HepG2 (cell line): ENCODE results near the gene NPBWR2. TPM values are rescaled to one million over a fixed set of nuclear protein-coding genes. Genes with fewer than 3 reads are reported as not detected.

ENCODE experiments used
- ATF7 ChIP-seq, 2 experiments: fragments of 450-650 bp in 1 of 2; sonication (generic) in 1 of 2; formaldehyde crosslinking in 1 of 2; IDR thresholded peaks; 2 replicates each; pipeline versions ENCODE4 v1.4.0 to v1.6.1; 2016 to 2020; ENCODE audit warnings: antibody characterized with exemption in 1 of 2, mild to moderate bottlenecking in 1 of 2, missing genetic modification reagents in 1 of 2
- FOSL2 ChIP-seq: sonication (generic); formaldehyde crosslinking; IDR thresholded peaks from 2 replicates; pipeline ENCODE4 v1.4.0; 2020; ENCODE audit warnings: missing genetic modification reagents
- MAFK ChIP-seq, 2 experiments: IDR thresholded peaks in 1 of 2; conservative IDR thresholded peaks in 1 of 2; 2 replicates each; pipeline ENCODE4 v1.6.1; 2011; ENCODE audit warnings: improper control_type of control experiment in 2 of 2, low read length in 2 of 2
- RARA ChIP-seq: IDR thresholded peaks from 2 replicates; pipeline ENCODE4 v1.6.1; 2016; ENCODE audit warnings: missing genetic modification reagents, missing compliant biosample characterization
- REXO4 ChIP-seq: sonication (generic); formaldehyde crosslinking; IDR thresholded peaks from 2 replicates; pipeline ENCODE4 v1.8.0; 2022; ENCODE audit warnings: missing genetic modification reagents, mild to moderate bottlenecking, borderline replicate concordance
- TAF1 ChIP-seq: sonication (generic); formaldehyde crosslinking; IDR thresholded peaks from 2 replicates; pipeline ENCODE4 v1.4.0; 2020; ENCODE audit warnings: missing genetic modification reagents
- ZNF230 ChIP-seq: sonication (generic); formaldehyde crosslinking; IDR thresholded peaks from 2 replicates; pipeline ENCODE4 v1.4.0; 2020; ENCODE audit warnings: mild to moderate bottlenecking, missing genetic modification reagents
- ZNF530 ChIP-seq: sonication (generic); formaldehyde crosslinking; IDR thresholded peaks from 2 replicates; pipeline ENCODE4 v1.5.0; 2020; ENCODE audit warnings: low read depth, mild to moderate bottlenecking, missing genetic modification reagents
- polyA plus RNA-seq, 8 experiments: library from polyadenylated mRNA; depleted of rRNA in 3 of 8; stranded (reverse) in 7 of 8; unstranded in 1 of 8; fragments of >200 nt; fragmentation: Illumina TruSeq in 4 of 8; extraction: Trizol in 4 of 8; gene quantifications; 2 replicates each; pipeline versions ENCODE4 v1.2.1 to v1.2.3, GENCODE V29; 2011 to 2016; ENCODE audit warnings: low read depth in 4 of 8, missing spikeins in 1 of 8, mixed read lengths in 1 of 8; ENCODE audit not compliant: insufficient read depth in 1 of 8
- total RNA-seq, 5 experiments: library from RNA; depleted of rRNA; stranded (reverse); fragments of >200 nt; fragmentation: Illumina TruSeq; extraction: Trizol; gene quantifications; 2 replicates each; pipeline ENCODE4 v1.2.3, GENCODE V29; 2016; ENCODE audit warnings: low read depth in 1 of 5
- TF ChIP-seq, protein P1 (sequence below), 2 experiments: fragments of 450-650 bp in 1 of 2; sonication (generic) in 1 of 2; formaldehyde crosslinking in 1 of 2; IDR thresholded peaks; 2 replicates each; pipeline versions ENCODE4 v1.6.1 to v1.8.0; 2016 to 2022; ENCODE audit warnings: antibody characterized with exemption in 1 of 2, mild to moderate bottlenecking in 1 of 2, missing genetic modification reagents in 1 of 2
- TF ChIP-seq, protein P2 (sequence below): IDR thresholded peaks from 2 replicates; pipeline ENCODE4 v1.6.1; 2016; ENCODE audit warnings: mild to moderate bottlenecking, missing biosample characterization, missing genetic modification reagents
- TF ChIP-seq, protein P3 (sequence below): sonication (generic); formaldehyde crosslinking; IDR thresholded peaks from 2 replicates; pipeline ENCODE4 v1.4.0; 2020; ENCODE audit warnings: missing genetic modification reagents, mild to moderate bottlenecking, borderline replicate concordance
- TF ChIP-seq, protein P4 (sequence below): fragments of 450-650 bp; IDR thresholded peaks from 2 replicates; pipeline ENCODE4 v1.6.1; 2017
- TF ChIP-seq, protein P5 (sequence below): IDR thresholded peaks from 2 replicates; pipeline ENCODE4 v1.6.1; 2016; ENCODE audit warnings: control low read depth

The NPBWR2 gene
- total and polyA plus RNA-seq, 2 of the 13 experiments (the other 11 are each of a cell fraction or from before 2014, with no cell fraction given), result not detected

DNA sequence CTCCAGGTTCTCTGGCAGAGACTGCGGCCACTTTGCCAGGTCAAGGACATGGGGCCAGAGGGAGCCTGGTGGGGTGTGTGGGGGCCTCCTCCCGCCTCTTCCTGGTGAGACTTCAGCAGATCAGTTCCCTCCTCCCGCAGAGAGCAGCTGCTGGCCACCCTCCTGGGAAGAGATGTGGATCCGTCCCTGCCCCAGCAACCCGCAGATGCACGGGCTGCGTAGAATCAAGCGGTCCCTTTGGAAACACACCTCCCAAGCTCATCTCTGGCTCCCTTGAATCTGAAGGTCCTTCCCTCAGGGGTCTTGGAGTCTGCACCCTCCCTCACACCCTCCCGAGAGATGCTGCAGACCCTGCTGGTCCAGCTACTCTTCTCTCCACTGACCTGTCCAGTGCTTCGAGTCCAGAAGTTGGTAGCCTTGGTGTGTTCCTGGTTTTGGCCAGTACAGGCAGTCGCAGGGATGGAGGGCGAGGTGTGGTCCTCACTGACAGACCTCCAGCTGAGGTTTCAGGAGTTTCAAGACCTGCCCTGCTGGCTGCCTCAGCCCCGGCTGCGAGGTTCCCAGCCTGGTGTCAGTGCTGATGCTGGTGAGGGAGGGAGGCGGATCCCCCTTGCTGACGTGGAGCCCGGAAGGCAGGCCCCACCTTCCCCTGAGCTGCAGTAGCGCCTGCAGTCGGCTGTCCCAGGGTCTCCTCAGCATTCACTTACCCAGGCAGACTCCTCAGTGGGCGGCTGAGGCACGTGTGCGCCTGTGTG, at the start of gene NPBWR2 (continued):
- TF ChIP-seq, protein P1, sequence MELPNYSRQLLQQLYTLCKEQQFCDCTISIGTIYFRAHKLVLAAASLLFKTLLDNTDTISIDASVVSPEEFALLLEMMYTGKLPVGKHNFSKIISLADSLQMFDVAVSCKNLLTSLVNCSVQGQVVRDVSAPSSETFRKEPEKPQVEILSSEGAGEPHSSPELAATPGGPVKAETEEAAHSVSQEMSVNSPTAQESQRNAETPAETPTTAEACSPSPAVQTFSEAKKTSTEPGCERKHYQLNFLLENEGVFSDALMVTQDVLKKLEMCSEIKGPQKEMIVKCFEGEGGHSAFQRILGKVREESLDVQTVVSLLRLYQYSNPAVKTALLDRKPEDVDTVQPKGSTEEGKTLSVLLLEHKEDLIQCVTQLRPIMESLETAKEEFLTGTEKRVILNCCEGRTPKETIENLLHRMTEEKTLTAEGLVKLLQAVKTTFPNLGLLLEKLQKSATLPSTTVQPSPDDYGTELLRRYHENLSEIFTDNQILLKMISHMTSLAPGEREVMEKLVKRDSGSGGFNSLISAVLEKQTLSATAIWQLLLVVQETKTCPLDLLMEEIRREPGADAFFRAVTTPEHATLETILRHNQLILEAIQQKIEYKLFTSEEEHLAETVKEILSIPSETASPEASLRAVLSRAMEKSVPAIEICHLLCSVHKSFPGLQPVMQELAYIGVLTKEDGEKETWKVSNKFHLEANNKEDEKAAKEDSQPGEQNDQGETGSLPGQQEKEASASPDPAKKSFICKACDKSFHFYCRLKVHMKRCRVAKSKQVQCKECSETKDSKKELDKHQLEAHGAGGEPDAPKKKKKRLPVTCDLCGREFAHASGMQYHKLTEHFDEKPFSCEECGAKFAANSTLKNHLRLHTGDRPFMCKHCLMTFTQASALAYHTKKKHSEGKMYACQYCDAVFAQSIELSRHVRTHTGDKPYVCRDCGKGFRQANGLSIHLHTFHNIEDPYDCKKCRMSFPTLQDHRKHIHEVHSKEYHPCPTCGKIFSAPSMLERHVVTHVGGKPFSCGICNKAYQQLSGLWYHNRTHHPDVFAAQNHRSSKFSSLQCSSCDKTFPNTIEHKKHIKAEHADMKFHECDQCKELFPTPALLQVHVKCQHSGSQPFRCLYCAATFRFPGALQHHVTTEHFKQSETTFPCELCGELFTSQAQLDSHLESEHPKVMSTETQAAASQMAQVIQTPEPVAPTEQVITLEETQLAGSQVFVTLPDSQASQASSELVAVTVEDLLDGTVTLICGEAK (IDR thresholded peaks at IDR 0.05), result no peak
- TF ChIP-seq, protein P1 (CRISPR knock-in tag; IDR thresholded peaks at IDR 0.05), result no peak
- TF ChIP-seq MAFK (conservative IDR thresholded peaks at IDR 0.05 in 1 of 2, IDR thresholded peaks at IDR 0.05 in 1 of 2; ENCODE audit: low read length in 2 of 2) (no peak), REXO4 (no peak), TAF1 (CRISPR knock-in tag) (no peak), ZNF530 (no peak), ATF7 (IDR thresholded peaks at IDR 0.05) (no peak), ATF7 (CRISPR knock-in tag; IDR thresholded peaks at IDR 0.05) (no peak), FOSL2 (CRISPR knock-in tag) (no peak), RARA (no peak), ZNF230 (CRISPR knock-in tag) (no peak)
- TF ChIP-seq, protein P2, sequence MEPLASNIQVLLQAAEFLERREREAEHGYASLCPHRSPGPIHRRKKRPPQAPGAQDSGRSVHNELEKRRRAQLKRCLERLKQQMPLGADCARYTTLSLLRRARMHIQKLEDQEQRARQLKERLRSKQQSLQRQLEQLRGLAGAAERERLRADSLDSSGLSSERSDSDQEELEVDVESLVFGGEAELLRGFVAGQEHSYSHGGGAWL, result no peak
- TF ChIP-seq, protein P3, sequence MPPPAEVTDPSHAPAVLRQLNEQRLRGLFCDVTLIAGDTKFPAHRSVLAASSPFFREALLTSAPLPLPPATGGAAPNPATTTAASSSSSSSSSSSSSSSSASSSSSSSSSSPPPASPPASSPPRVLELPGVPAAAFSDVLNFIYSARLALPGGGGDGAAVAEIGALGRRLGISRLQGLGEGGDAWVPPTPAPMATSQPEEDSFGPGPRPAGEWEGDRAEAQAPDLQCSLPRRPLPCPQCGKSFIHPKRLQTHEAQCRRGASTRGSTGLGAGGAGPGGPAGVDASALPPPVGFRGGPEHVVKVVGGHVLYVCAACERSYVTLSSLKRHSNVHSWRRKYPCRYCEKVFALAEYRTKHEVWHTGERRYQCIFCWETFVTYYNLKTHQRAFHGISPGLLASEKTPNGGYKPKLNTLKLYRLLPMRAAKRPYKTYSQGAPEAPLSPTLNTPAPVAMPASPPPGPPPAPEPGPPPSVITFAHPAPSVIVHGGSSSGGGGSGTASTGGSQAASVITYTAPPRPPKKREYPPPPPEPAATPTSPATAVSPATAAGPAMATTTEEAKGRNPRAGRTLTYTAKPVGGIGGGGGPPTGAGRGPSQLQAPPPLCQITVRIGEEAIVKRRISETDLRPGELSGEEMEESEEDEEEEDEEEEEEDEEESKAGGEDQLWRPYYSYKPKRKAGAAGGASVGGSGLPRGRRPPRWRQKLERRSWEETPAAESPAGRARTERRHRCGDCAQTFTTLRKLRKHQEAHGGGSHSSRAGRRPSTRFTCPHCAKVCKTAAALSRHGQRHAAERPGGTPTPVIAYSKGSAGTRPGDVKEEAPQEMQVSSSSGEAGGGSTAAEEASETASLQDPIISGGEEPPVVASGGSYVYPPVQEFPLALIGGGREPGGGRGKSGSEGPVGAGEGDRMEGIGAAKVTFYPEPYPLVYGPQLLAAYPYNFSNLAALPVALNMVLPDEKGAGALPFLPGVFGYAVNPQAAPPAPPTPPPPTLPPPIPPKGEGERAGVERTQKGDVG, result no peak
- TF ChIP-seq, protein P4, sequence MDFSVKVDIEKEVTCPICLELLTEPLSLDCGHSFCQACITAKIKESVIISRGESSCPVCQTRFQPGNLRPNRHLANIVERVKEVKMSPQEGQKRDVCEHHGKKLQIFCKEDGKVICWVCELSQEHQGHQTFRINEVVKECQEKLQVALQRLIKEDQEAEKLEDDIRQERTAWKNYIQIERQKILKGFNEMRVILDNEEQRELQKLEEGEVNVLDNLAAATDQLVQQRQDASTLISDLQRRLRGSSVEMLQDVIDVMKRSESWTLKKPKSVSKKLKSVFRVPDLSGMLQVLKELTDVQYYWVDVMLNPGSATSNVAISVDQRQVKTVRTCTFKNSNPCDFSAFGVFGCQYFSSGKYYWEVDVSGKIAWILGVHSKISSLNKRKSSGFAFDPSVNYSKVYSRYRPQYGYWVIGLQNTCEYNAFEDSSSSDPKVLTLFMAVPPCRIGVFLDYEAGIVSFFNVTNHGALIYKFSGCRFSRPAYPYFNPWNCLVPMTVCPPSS, result no peak
- TF ChIP-seq, protein P5, sequence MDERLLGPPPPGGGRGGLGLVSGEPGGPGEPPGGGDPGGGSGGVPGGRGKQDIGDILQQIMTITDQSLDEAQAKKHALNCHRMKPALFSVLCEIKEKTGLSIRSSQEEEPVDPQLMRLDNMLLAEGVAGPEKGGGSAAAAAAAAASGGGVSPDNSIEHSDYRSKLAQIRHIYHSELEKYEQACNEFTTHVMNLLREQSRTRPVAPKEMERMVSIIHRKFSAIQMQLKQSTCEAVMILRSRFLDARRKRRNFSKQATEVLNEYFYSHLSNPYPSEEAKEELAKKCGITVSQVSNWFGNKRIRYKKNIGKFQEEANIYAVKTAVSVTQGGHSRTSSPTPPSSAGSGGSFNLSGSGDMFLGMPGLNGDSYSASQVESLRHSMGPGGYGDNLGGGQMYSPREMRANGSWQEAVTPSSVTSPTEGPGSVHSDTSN (CRISPR knock-in tag), result no peak
